Esophagus muscularis mucosa (tissue), 4 donors: ENCODE measurements around the gene SIVA1.

Experiments
- EP300 ChIP-seq: sonication (generic); formaldehyde crosslinking; IDR thresholded peaks from one replicate; pipeline ENCODE4 v1.6.1; 2017; ENCODE audit warnings: antibody characterized with exemption
- POLR2A ChIP-seq: fragments of 450-650 bp; IDR thresholded peaks from one replicate; pipeline ENCODE4 v1.6.1; 2017; ENCODE audit warnings: antibody characterized with exemption, moderate library complexity, mild to moderate bottlenecking, low read depth
- TF ChIP-seq, protein P1 (sequence below), 3 experiments: fragments of 200-600 bp in 2 of 3; fragments of 450-650 bp in 1 of 3; sonication (generic) in 2 of 3; IDR thresholded peaks; one replicate each; pipeline ENCODE4 v1.5.1; 2017 to 2019; ENCODE audit warnings: antibody characterized with exemption in 3 of 3, mild to moderate bottlenecking in 2 of 3, moderate library complexity in 1 of 3

DNA sequence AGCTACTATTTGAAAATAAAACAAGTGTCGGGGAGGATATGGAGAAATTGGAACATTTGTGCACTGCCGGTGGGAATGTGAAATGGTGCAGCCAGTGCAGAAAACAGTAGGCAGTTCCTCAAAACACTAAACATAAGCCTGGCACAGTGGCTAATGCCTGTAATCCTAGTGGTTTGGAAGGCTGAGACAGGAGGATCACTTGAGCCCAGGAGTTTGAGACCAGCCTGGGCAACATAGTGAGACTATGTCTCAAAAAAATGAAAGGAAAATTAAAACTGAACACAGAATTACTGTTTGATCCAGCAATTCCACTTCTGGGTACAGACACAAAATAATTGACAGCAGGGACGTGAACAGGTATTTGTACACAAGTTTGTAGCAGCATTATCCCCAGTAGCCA is 12.6 kb downstream of the SIVA1 start:
- TF ChIP-seq, protein P1, sequence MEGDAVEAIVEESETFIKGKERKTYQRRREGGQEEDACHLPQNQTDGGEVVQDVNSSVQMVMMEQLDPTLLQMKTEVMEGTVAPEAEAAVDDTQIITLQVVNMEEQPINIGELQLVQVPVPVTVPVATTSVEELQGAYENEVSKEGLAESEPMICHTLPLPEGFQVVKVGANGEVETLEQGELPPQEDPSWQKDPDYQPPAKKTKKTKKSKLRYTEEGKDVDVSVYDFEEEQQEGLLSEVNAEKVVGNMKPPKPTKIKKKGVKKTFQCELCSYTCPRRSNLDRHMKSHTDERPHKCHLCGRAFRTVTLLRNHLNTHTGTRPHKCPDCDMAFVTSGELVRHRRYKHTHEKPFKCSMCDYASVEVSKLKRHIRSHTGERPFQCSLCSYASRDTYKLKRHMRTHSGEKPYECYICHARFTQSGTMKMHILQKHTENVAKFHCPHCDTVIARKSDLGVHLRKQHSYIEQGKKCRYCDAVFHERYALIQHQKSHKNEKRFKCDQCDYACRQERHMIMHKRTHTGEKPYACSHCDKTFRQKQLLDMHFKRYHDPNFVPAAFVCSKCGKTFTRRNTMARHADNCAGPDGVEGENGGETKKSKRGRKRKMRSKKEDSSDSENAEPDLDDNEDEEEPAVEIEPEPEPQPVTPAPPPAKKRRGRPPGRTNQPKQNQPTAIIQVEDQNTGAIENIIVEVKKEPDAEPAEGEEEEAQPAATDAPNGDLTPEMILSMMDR (IDR thresholded peaks at IDR 0.05): no peak
- no peak for TF ChIP-seq POLR2A
- no peak for TF ChIP-seq EP300
